Lower leg skin (tissue), 4 donors: ENCODE measurements around the gene TBPL1. TPM values are rescaled to one million over a fixed set of nuclear protein-coding genes. Genes with fewer than 3 reads are reported as not detected.
"Not testable (repeated sequence)": the region's sequence is repeated elsewhere in the genome, so short reads cannot be mapped to it uniquely, and the experiment has no call there.

Source experiments
- DNase-seq, 2 donors: peaks; one replicate each; pipeline ENCODE4 v3.0.0-alpha.2; 2019; ENCODE audit warnings: low spot score in 2 of 2
- H3K4me3 ChIP-seq: fragments of 200-600 bp; sonication (generic); 2 replicates; pipeline ENCODE4 v1.5.1; 2017; ENCODE audit warnings: mild to moderate bottlenecking, low read depth; ENCODE audit not compliant: poor library complexity, severe bottlenecking
- POLR2A ChIP-seq, 2 donors: fragments of 450-650 bp; IDR thresholded peaks; one replicate each; pipeline ENCODE4 v1.6.1; 2016 to 2017; ENCODE audit warnings: antibody characterized with exemption in 2 of 2, mild to moderate bottlenecking in 1 of 2, moderate library complexity in 1 of 2
- WGBS, 2 donors: methylation state at CpG; one replicate each; pipeline ENCODE4 v1.1.5; 2018; 5-methylcytosine and 5-hydroxymethylcytosine counted together
- intact Hi-C: fragments of 100-400 bp; cut with DNase I; formaldehyde crosslinking; loops from one replicate; pipeline ENCODE4 v1.15.0; 2023; ENCODE audit warnings: low total_unique reads
- total RNA-seq, 4 donors: library from RNA; depleted of rRNA; stranded (reverse); fragments of >200 nt; gene quantifications; one replicate each; pipeline ENCODE4 v1.1.0, GENCODE V29; 2016
- TF ChIP-seq, protein P1 (sequence below), 3 donors: fragments of 450-650 bp; IDR thresholded peaks; one replicate each; pipeline ENCODE4 v1.5.1; 2016; ENCODE audit warnings: antibody characterized with exemption in 3 of 3, mild to moderate bottlenecking in 3 of 3, moderate library complexity in 2 of 3

The TBPL1 gene
- total RNA-seq, 4 donors from 2014 or later = 12.6 to 27.7 (median 23.4) TPM

GRCh38 chr6:133966654-133967329, 13.8 kb downstream of the TBPL1 start:
- 77 to 83% methylated on average over 5 of the region's 5 CpGs for WGBS, 2 donors
- TF ChIP-seq, protein P1, sequence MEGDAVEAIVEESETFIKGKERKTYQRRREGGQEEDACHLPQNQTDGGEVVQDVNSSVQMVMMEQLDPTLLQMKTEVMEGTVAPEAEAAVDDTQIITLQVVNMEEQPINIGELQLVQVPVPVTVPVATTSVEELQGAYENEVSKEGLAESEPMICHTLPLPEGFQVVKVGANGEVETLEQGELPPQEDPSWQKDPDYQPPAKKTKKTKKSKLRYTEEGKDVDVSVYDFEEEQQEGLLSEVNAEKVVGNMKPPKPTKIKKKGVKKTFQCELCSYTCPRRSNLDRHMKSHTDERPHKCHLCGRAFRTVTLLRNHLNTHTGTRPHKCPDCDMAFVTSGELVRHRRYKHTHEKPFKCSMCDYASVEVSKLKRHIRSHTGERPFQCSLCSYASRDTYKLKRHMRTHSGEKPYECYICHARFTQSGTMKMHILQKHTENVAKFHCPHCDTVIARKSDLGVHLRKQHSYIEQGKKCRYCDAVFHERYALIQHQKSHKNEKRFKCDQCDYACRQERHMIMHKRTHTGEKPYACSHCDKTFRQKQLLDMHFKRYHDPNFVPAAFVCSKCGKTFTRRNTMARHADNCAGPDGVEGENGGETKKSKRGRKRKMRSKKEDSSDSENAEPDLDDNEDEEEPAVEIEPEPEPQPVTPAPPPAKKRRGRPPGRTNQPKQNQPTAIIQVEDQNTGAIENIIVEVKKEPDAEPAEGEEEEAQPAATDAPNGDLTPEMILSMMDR (IDR thresholded peaks at IDR 0.05) = no peak
- no peak for TF ChIP-seq POLR2A (IDR thresholded peaks at IDR 0.05)
- intact Hi-C loops = no loop called here
- DNase-seq = no peak
- H3K4me3 ChIP-seq = no peak overlapping the region

DNA sequence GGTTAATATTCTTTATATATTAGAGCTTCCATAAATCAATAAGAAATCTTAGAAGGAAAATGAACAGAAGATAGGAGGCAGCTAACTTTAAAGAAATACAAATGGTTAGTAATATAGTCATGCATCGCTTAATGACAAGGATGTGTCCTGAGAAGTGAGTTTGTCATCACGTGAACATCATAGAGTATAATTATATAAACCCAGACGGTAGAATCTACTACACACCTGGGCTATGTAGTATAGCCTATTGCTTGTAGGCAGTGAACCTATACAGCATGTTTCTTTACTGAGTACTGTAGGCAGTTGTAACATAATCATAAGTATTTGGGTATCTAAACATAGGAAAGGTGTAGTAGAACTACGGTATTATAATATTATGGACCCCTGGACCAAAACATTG, 14.3 kb downstream of the TBPL1 start:
- TF ChIP-seq POLR2A (IDR thresholded peaks at IDR 0.05) = no peak
- TF ChIP-seq, protein P1 (IDR thresholded peaks at IDR 0.05) = no peak
- WGBS, 2 donors = 92 to 94% methylated on average over 4 of the region's 4 CpGs
- DNase-seq = no peak
- intact Hi-C loops = no loop called here
- no peak overlapping the region for H3K4me3 ChIP-seq

GRCh38 chr6:133967835-133968234, 14.8 kb downstream of the TBPL1 start:
- intact Hi-C loops, DNase-seq, H3K4me3 ChIP-seq: not testable (repeated sequence)
- WGBS, 2 donors = 81 to 86% methylated on average over 8 of the region's 8 CpGs

DNA sequence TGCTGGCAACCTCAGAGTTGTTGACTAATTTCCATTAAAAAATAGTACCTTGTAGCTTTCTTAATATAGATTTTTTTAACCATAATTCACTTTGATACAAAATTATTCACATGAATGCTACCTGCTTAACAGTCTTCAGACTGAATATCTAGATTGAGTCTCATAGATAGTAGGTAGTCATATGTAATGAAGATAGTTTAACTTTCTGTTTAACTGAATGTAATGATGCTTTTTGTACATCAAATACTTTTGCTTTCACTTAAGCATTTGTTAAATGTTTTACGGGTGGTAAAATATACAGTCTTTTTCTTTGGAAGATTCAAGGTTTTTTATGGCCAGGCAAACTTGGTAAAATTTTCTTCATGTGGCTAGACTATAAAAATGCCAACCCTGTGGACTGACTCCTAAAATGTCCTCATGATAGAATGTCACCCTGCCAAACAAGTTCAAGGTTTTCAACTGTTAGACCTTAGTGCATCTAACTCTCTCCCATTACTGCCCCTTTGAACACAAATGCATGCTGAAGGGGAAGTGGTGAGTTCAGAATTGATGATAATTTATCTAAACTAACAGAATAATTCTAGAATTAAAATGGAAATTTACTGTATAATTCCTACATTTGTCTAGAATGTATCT, 16.4 kb downstream of the TBPL1 start:
- intact Hi-C loops = no loop called here
- H3K4me3 ChIP-seq = no peak overlapping the region
- TF ChIP-seq, protein P1 (IDR thresholded peaks at IDR 0.05) = no peak
- no peak for TF ChIP-seq POLR2A (IDR thresholded peaks at IDR 0.05)
- 95% methylated on average over 1 of the region's 1 CpG for WGBS, 2 donors
- no peak for DNase-seq

DNA sequence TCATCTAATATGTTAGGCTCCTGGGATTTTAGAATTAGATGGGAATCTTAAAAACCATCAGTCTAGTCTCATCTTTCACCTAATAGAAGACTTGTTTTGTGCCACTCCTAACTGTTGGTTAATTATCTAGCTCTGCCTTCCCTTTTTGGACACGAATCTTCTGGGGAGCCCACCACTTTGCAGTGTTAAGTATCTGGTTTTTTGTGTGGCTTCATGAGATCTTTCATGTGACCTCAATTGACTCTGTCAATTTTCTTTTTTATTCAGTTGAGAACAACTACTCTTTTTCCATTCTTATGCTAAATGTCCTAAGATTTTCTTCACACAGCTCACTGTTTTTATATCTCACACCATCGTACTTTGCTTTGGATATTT, 16.9 kb downstream of the TBPL1 start:
- TF ChIP-seq, protein P1 (IDR thresholded peaks at IDR 0.05) = no peak
- TF ChIP-seq POLR2A (IDR thresholded peaks at IDR 0.05) = no peak
- no peak for DNase-seq
- 55 to 71% methylated on average over 2 of the region's 2 CpGs for WGBS, 2 donors
- intact Hi-C loops = loop anchor here (5.0 kb wide), 1 partner anchor 92 kb away; no protein-coding TSS in a partner anchor
- H3K4me3 ChIP-seq = no peak overlapping the region

DNA sequence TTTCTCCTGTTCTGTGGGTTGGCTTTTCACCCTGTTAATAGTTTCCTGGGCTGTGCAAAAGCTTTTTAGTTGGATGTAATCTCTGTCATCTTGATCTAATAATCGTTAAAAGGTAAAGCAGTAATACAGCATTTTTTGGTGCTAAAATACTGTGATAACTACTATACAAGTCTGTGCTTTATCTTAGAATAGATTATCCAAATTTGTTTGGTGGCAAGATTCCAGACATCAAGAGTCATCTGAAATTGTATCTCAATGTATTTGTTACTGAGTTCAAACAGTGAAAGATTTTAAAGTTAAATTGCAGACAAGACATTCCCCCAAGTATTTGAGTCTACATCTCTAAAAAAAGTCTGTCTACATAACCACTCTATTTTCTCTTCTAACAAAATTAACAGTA, 18.8 kb downstream of the TBPL1 start:
- intact Hi-C loops = loop anchor here (5.0 kb wide), 1 partner anchor 90 kb away; no protein-coding TSS in a partner anchor
- 33 to 40% methylated on average over 1 of the region's 1 CpG for WGBS, 2 donors
- no peak for DNase-seq
- no peak overlapping the region for H3K4me3 ChIP-seq
- no peak for TF ChIP-seq POLR2A (IDR thresholded peaks at IDR 0.05)
- TF ChIP-seq, protein P1 (IDR thresholded peaks at IDR 0.05) = no peak
